Measurements from ENCODE around the gene FNDC3A.

Gene FNDC3A

GRCh38 chr13:49026851-49027250, 51.1 kb downstream of the FNDC3A start:
- Histone ChIP-seq H3K27me3 (ENCODE audit: insufficient read depth, poor library complexity, severe bottlenecking) (no peaks in the 10 kb centered on the region), H3K4me3 (replicated peaks; ENCODE audit: insufficient read depth, low read length) (no peak overlapping the region), H3K27ac (replicated peaks) (no peak overlapping the region)
- DNase-seq (ENCODE audit: low read depth in 1 of 2, low spot score in 1 of 2), result no peak
- TF ChIP-seq REST (IDR thresholded peaks at IDR 0.05; ENCODE audit: insufficient replicate concordance, low read depth) (no peak), GABPA (IDR thresholded peaks at IDR 0.05; ENCODE audit: low read depth) (no peak), SPI1 (IDR thresholded peaks at IDR 0.05; ENCODE audit: borderline replicate concordance, low read depth) (no peak), POLR2AphosphoS5 (IDR thresholded peaks at IDR 0.05; ENCODE audit: low read depth) (no peak), CTCF (IDR thresholded peaks at IDR 0.05; ENCODE audit: insufficient read depth, low read length) (no peak)

GRCh38 chr13:49029570-49029969, 53.9 kb downstream of the FNDC3A start:
- TF ChIP-seq SPI1 (IDR thresholded peaks at IDR 0.05; ENCODE audit: borderline replicate concordance, low read depth), result no peak
- TF ChIP-seq POLR2AphosphoS5 (IDR thresholded peaks at IDR 0.05; ENCODE audit: low read depth), result no peak
- TF ChIP-seq CTCF (IDR thresholded peaks at IDR 0.05; ENCODE audit: insufficient read depth, low read length), result no peak
- TF ChIP-seq REST (IDR thresholded peaks at IDR 0.05; ENCODE audit: insufficient replicate concordance, low read depth), result no peak
- no peak for TF ChIP-seq GABPA (IDR thresholded peaks at IDR 0.05; ENCODE audit: low read depth)
- DNase-seq (ENCODE audit: low read depth in 1 of 2, low spot score in 1 of 2), result no peak
- no peak overlapping the region for H3K4me3 ChIP-seq (replicated peaks; ENCODE audit: insufficient read depth, low read length)
- H3K27me3 ChIP-seq (ENCODE audit: insufficient read depth, poor library complexity, severe bottlenecking), result no peaks in the 10 kb centered on the region
- no peak overlapping the region for H3K27ac ChIP-seq (replicated peaks)

- TF ChIP-seq CTCF (IDR thresholded peaks at IDR 0.05; ENCODE audit: insufficient read depth, low read length), result no peak
- no peak for TF ChIP-seq POLR2AphosphoS5 (IDR thresholded peaks at IDR 0.05; ENCODE audit: low read depth)
- TF ChIP-seq SPI1 (IDR thresholded peaks at IDR 0.05; ENCODE audit: borderline replicate concordance, low read depth), result no peak
- TF ChIP-seq GABPA (IDR thresholded peaks at IDR 0.05; ENCODE audit: low read depth), result no peak
- no peak for TF ChIP-seq REST (IDR thresholded peaks at IDR 0.05; ENCODE audit: insufficient replicate concordance, low read depth)
- H3K27me3 ChIP-seq (ENCODE audit: insufficient read depth, poor library complexity, severe bottlenecking), result no peaks in the 10 kb centered on the region
- DNase-seq (ENCODE audit: low read depth in 1 of 2, low spot score in 1 of 2), result no peak
- H3K27ac ChIP-seq (replicated peaks), result no peak overlapping the region
- no peak overlapping the region for H3K4me3 ChIP-seq (replicated peaks; ENCODE audit: insufficient read depth, low read length)
Measured at GRCh38 chr13:49030213-49030612, 54.5 kb downstream of the FNDC3A start.

All from HL-60 (cell line).